Ascending aorta (tissue), 2 donors: Measurements from ENCODE around the gene UBE2N. TPM values are rescaled to one million over a fixed set of nuclear protein-coding genes. Genes with fewer than 3 reads are reported as not detected.
"Not testable (repeated sequence)": the region's sequence is repeated elsewhere in the genome, so short reads cannot be mapped to it uniquely, and the experiment has no call there.

Experiments
- DNase-seq, 2 donors: peaks; one replicate each; pipeline ENCODE4 v3.0.0-alpha.2; 2019; ENCODE audit warnings: low spot score in 2 of 2
- H3K27ac ChIP-seq, 2 donors: fragments of 200-600 bp; sonication (generic); one replicate each; pipeline ENCODE4 v1.5.1; 2016 to 2017; ENCODE audit warnings: mild to moderate bottlenecking in 1 of 2
- H3K27me3 ChIP-seq: fragments of 200-600 bp; sonication (generic); one replicate; pipeline ENCODE4 v1.5.1; 2017
- H3K36me3 ChIP-seq, 2 donors: fragments of 200-600 bp; sonication (generic); one replicate each; pipeline ENCODE4 v1.5.1; 2016
- H3K4me1 ChIP-seq, 2 donors: fragments of 200-600 bp; sonication (generic); one replicate each; pipeline ENCODE4 v1.5.1; 2016 to 2017; ENCODE audit warnings: mild to moderate bottlenecking in 1 of 2
- H3K4me3 ChIP-seq, 2 donors: fragments of 200-600 bp; sonication (generic); one replicate each; pipeline ENCODE4 v1.5.1; 2016 to 2017; ENCODE audit warnings: mild to moderate bottlenecking in 1 of 2
- H3K9me3 ChIP-seq, 2 donors: fragments of 200-600 bp; sonication (generic); one replicate each; pipeline ENCODE4 v1.5.1; 2016
- intact Hi-C: fragments of 100-400 bp; cut with DNase I; formaldehyde crosslinking; loops from one replicate; pipeline ENCODE4 v1.15.1; 2023
- total RNA-seq: library from RNA; depleted of rRNA; stranded (reverse); fragments of >200 nt; gene quantifications from one replicate; pipeline ENCODE4 v1.1.0, GENCODE V29; 2016
- TF ChIP-seq, protein P1 (sequence below), 3 experiments: fragments of 200-600 bp in 2 of 3; fragments of 450-650 bp in 1 of 3; sonication (generic) in 2 of 3; IDR thresholded peaks; one replicate each; pipeline ENCODE4 v1.5.1; 2016 to 2019; ENCODE audit warnings: antibody characterized with exemption in 3 of 3, mild to moderate bottlenecking in 1 of 3, moderate library complexity in 1 of 3

UBE2N gene
- total RNA-seq, 1 donor from 2014 or later = 19.4 TPM

DNA sequence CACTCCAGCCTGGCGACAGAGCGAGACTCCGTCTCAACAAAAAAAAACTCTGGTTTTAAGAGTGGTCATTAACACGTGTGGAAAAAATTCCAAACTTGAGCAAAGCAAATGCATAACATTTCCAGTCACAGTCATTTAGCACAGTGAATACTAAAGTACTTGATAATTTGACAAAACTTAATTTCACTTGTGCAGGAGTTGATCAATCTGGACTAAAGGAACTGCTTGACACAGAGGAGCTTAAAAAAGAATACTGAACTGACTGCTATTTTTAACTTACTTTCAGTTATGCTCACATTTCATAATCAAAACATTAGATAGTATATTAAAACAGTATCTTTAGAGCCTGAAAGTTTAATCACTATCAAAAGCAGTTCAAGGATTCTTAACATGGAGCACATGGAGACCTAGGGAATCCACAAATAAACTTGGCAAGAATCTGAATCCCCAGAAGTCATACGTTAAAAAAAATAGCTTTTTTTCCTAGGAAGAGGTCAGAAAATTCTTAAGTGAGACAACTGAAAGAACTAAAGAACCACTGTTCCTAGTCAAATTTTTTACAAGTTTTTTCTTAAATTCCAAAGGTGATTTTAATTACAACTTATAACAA, 7.4 kb downstream of the UBE2N start:
- Histone ChIP-seq H3K27me3 (no peaks in the 10 kb centered on the region), H3K27ac (peak overlapping the region in 1 of 2 donors; percentile 41), H3K9me3 (no peaks in the 10 kb centered on the region), H3K4me1 (peaks cover 2 to 44% of the 10 kb centered on the region in 2 donors), H3K36me3 (no peaks in the 10 kb centered on the region), H3K4me3 (peak overlapping the region; percentile 28 to 29)
- DNase-seq = no peak
- TF ChIP-seq, protein P1, sequence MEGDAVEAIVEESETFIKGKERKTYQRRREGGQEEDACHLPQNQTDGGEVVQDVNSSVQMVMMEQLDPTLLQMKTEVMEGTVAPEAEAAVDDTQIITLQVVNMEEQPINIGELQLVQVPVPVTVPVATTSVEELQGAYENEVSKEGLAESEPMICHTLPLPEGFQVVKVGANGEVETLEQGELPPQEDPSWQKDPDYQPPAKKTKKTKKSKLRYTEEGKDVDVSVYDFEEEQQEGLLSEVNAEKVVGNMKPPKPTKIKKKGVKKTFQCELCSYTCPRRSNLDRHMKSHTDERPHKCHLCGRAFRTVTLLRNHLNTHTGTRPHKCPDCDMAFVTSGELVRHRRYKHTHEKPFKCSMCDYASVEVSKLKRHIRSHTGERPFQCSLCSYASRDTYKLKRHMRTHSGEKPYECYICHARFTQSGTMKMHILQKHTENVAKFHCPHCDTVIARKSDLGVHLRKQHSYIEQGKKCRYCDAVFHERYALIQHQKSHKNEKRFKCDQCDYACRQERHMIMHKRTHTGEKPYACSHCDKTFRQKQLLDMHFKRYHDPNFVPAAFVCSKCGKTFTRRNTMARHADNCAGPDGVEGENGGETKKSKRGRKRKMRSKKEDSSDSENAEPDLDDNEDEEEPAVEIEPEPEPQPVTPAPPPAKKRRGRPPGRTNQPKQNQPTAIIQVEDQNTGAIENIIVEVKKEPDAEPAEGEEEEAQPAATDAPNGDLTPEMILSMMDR (IDR thresholded peaks at IDR 0.05) = no peak
- intact Hi-C loops = no loop called here

DNA sequence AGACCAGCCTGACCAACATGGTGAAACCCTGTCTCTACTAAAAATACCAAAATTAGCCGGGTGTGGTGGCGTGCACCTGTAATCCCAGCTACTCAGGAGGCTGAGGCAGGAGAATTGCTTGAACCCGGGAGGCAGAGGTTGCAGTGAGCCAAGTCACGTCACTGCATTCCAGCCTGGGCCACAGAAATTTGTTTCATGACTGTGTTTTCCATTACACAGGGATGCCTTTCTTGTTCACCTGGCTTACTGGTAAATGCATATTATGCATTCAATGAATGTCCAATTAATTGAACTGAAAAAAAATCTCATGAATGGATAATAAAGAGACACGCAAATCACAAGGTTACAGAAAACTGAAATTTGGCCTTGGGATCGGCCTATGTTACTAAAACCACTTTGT, 9.7 kb downstream of the UBE2N start:
- H3K9me3 ChIP-seq, intact Hi-C loops, H3K36me3 ChIP-seq, DNase-seq, H3K27me3 ChIP-seq, H3K4me3 ChIP-seq: not testable (repeated sequence)
- H3K27ac ChIP-seq = peak overlapping the region in 1 of 2 donors; percentile 39
- H3K4me1 ChIP-seq = peaks cover 0 to 45% of the 10 kb centered on the region in 2 donors

DNA sequence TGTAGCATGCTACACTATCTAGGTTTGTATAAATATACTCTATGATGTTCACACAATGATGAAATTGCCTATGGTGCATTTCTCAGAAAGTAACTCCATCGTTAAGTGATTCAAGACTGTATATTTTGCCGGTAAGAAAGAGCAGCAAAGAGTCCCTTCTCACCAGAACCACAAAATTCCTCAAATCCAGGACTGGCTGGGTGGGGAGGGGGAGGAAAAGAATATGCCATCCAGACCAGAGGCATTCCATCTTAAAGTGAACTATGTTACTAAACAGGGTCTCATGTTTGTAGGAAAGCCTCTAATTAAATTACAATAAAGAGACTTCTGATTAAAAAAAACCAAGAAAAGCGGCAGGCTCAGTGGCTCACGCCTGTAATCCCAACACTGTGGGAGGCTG, 11.5 kb downstream of the UBE2N start:
- no peaks in the 10 kb centered on the region for H3K36me3 ChIP-seq
- no peaks in the 10 kb centered on the region for H3K27me3 ChIP-seq
- TF ChIP-seq, protein P1 (IDR thresholded peaks at IDR 0.05) = no peak
- no peak overlapping the region for H3K4me3 ChIP-seq
- DNase-seq = no peak
- H3K4me1 ChIP-seq = peaks cover 0 to 54% of the 10 kb centered on the region in 2 donors
- intact Hi-C loops = no loop called here
- H3K27ac ChIP-seq = no peak overlapping the region
- no peaks in the 10 kb centered on the region for H3K9me3 ChIP-seq

DNA sequence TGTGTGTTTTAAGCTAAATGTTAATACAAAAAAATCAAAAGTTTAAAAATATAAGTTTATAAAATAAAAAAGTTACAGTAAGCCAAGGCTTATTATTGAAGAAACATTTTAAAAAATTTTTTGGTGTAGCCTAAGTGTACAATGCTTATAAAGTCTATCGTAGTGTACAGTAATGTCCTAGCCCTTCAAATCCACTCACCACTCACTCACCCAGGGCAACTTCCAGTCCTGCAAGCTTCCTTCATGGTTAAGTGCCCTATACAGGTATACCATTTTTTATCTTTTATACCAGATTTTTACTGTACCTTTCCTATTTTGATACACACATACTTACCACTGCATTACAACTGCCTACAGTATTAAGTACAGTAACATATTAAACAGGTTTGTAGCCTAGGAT, 11.9 kb downstream of the UBE2N start:
- Histone ChIP-seq H3K9me3 (no peaks in the 10 kb centered on the region), H3K27me3 (no peaks in the 10 kb centered on the region), H3K4me3 (no peak overlapping the region), H3K27ac (no peak overlapping the region), H3K4me1 (peaks cover 0 to 54% of the 10 kb centered on the region in 2 donors), H3K36me3 (no peaks in the 10 kb centered on the region)
- TF ChIP-seq, protein P1 (IDR thresholded peaks at IDR 0.05) = no peak
- no peak for DNase-seq
- intact Hi-C loops = no loop called here

DNA sequence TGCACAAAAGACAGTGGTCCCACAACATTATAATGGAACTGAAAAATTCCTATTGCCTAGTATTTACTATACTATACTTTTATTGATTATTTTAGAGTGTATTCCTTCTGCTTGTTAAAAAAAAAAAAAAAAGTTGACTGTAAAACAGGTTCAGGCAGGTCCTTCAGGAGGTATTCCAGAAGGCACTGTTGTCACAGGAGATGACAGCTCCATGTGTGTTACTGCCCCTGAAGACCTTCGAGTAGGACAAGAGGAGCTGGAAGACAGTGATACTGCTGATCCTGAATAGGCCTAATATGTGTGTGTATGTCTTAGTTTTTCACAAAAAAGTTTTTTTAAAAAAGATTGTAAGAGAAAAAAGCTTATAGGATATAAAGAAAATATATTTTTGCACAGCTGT, 12.3 kb downstream of the UBE2N start:
- Histone ChIP-seq H3K27ac (no peak overlapping the region), H3K4me1 (peaks cover 0 to 53% of the 10 kb centered on the region in 2 donors), H3K4me3 (no peak overlapping the region), H3K27me3 (no peaks in the 10 kb centered on the region), H3K9me3 (no peaks in the 10 kb centered on the region), H3K36me3 (no peaks in the 10 kb centered on the region)
- no peak for DNase-seq
- TF ChIP-seq, protein P1 (IDR thresholded peaks at IDR 0.05) = no peak
- intact Hi-C loops = no loop called here

DNA sequence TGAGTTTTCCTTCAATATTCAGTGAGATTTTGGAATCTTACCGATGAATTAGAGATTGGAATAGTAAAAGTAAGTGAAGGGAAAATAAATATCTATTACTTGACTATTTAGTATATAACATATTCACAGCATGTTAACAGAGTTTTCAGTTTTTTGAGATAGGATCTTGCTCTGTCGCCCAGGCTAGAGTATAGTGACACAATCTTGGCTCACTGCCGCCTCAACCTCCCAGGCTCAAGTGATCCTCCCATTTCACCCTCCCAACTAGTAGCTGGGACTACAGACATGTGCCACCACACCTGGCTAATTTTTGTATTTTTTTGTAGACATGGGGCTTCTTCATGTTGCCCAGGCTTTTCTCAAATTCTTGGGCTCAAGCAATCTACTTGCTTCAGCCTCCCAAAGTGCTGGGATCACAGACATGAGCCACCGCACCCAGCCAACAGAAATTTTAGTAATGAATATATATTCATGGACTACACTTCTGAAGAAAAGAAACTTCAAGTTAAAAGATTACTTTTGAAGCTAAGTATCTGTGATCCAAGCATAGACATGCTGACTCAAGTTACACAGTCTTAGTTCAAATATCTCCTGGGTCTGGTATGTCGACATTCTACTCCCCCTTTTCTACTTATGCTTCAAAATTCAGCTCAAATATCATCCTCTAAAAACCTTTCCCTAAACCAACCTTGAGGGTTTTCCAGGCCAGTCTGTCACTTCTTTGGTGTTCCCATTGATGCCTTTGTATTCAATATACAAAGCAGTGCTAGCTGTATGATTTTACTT, 13.8 kb downstream of the UBE2N start:
- no peak for DNase-seq
- TF ChIP-seq, protein P1 (IDR thresholded peaks at IDR 0.05) = no peak
- intact Hi-C loops = no loop called here
- no peaks in the 10 kb centered on the region for H3K36me3 ChIP-seq
- no peak overlapping the region for H3K4me3 ChIP-seq
- no peaks in the 10 kb centered on the region for H3K9me3 ChIP-seq
- peak overlapping the region; percentile 12 to 26 for H3K27ac ChIP-seq
- H3K27me3 ChIP-seq = no peaks in the 10 kb centered on the region
- peaks cover 0 to 46% of the 10 kb centered on the region in 2 donors for H3K4me1 ChIP-seq
